Effector memory CD4-positive, alpha-beta T cell (primary cell): Measurements from ENCODE around the gene TOMM40L.

Experiments used
- DNase-seq, 3 donors: peaks; one replicate each; pipeline ENCODE4 v3.0.0-alpha.2; 2020
- H3K27ac ChIP-seq: 2 replicates; pipeline ENCODE4 v1.7.0; 2013; ENCODE audit warnings: mild to moderate bottlenecking, low read length, moderate library complexity; ENCODE audit not compliant: insufficient read depth, poor library complexity, severe bottlenecking
- H3K27me3 ChIP-seq: replicated peaks from 2 replicates; pipeline ENCODE4 v1.7.0; 2013; ENCODE audit warnings: mild to moderate bottlenecking, low read length; ENCODE audit not compliant: insufficient read depth, control insufficient read depth, poor library complexity, severe bottlenecking
- H3K36me3 ChIP-seq: 2 replicates; pipeline ENCODE4 v1.7.0; 2013; ENCODE audit warnings: mild to moderate bottlenecking, low read length, moderate library complexity; ENCODE audit not compliant: control insufficient read depth, insufficient read depth
- H3K4me1 ChIP-seq: 2 replicates; pipeline ENCODE4 v1.7.0; 2013; ENCODE audit warnings: low read length, mild to moderate bottlenecking; ENCODE audit not compliant: control insufficient read depth, insufficient read depth, poor library complexity, severe bottlenecking
- H3K4me3 ChIP-seq: 2 replicates; pipeline ENCODE4 v1.7.0; 2013; ENCODE audit warnings: low read length, low read depth, mild to moderate bottlenecking; ENCODE audit not compliant: insufficient read depth, poor library complexity, severe bottlenecking
- H3K9me3 ChIP-seq: 2 replicates; pipeline ENCODE4 v1.7.0; 2013; ENCODE audit warnings: mild to moderate bottlenecking, low read length, moderate library complexity; ENCODE audit not compliant: control insufficient read depth

The TOMM40L gene

DNA sequence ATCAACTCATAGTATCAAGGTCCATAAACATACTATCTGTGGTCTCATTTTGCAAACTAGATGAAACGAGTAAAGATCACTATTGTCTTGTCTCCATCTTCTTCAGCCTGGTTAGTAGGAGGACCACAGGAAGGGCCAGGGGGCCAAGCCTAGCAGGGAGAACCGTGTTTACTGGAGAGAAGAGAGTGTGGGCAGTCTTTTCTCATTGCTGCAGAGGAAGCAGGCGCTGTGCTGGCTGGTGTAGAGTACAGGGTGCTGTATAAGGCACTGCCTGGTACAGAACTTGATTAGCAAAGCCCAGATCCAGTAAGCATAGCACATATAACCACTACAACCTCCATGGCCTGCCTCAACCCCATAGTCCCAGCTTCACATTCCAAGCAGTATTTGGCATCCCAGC, 38.5 kb upstream of the TOMM40L start:
- no peaks in the 10 kb centered on the region for H3K9me3 ChIP-seq
- H3K4me3 ChIP-seq: no peak overlapping the region
- H3K4me1 ChIP-seq: peaks cover 63% of the 10 kb centered on the region
- no peaks in the 10 kb centered on the region for H3K36me3 ChIP-seq
- peak overlapping the region; percentile 50 for H3K27ac ChIP-seq
- no peaks in the 10 kb centered on the region for H3K27me3 ChIP-seq
- DNase-seq: no peak

DNA sequence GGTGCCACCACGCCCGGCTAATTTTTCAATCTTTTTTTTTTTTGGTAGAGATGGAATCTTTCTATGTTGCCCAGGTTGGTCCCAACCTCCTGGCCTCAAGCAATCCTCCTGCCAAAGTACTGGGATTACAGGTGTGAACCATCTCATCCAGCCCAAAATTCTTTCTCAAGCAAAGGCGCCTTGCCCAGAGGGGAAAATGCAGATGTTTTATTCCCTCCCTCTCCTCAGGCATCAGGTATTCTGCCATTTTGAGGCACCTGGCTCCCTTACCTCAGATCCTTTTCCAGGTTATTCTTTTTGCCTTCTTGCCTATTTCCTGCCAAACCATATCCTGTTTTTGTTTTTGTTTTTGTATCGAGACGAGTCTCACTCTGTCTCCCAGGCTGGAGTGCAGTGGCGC, 37.5 kb upstream of the TOMM40L start:
- Histone ChIP-seq H3K4me1 (peaks cover 56% of the 10 kb centered on the region), H3K36me3 (no peaks in the 10 kb centered on the region), H3K4me3 (no peak overlapping the region), H3K27ac (peak overlapping the region; percentile 36), H3K27me3 (no peaks in the 10 kb centered on the region), H3K9me3 (no peaks in the 10 kb centered on the region)
- no peak for DNase-seq

DNA sequence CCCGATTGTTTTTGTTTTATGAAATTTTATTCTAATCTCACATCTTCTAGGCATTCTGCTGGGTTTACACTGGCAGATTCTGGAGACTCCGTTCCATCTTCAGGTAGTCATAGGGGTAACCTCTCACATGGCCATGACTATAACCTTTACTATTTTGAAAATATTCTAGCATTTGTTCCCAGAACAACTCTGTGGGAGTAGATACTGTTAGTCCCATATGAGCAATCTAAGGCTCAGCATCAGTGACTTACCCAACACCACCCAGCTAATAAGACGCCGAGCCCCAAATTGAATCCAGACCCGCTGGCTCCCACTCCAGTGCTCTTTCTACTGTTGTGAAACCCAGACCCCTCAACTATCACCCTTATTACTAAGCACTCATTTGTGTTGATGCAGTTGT, 36.8 kb upstream of the TOMM40L start:
- no peaks in the 10 kb centered on the region for H3K27me3 ChIP-seq
- H3K36me3 ChIP-seq: no peaks in the 10 kb centered on the region
- H3K9me3 ChIP-seq: no peaks in the 10 kb centered on the region
- no peak overlapping the region for H3K4me3 ChIP-seq
- no peak overlapping the region for H3K27ac ChIP-seq
- no peak for DNase-seq
- peaks cover 50% of the 10 kb centered on the region for H3K4me1 ChIP-seq

DNA sequence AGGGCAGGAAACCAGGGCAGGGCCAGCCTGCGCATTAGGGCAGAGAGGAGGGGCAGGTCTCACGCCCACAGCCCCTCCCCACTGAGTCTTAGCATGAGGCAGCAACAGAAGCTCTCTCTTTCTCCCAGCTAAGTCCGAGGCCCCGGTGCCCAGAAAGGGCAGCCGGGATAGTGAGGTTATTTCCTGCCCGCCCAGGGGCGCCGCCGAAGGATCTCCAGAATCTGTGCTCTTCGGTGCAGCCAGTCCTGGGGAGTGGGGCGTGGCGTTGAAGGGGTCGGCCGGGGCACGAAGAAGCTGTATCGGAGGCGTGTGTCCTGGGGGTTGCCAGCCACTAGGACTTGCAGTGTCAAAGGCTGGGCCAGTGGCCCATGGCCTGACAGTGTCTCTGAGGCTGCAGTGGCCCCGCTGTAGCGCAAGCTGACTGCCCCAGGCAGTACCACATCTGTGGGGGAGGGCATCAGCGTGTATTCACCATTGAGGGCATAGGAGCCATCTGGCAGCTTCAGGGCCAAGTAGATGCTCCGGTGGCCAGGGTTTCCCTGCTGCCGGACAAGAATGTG, 34.8 kb upstream of the TOMM40L start:
- H3K4me3 ChIP-seq: no peak overlapping the region
- no peaks in the 10 kb centered on the region for H3K27me3 ChIP-seq
- no peak overlapping the region for H3K27ac ChIP-seq
- no peaks in the 10 kb centered on the region for H3K36me3 ChIP-seq
- no peaks in the 10 kb centered on the region for H3K9me3 ChIP-seq
- DNase-seq: no peak
- H3K4me1 ChIP-seq: peaks cover 33% of the 10 kb centered on the region

DNA sequence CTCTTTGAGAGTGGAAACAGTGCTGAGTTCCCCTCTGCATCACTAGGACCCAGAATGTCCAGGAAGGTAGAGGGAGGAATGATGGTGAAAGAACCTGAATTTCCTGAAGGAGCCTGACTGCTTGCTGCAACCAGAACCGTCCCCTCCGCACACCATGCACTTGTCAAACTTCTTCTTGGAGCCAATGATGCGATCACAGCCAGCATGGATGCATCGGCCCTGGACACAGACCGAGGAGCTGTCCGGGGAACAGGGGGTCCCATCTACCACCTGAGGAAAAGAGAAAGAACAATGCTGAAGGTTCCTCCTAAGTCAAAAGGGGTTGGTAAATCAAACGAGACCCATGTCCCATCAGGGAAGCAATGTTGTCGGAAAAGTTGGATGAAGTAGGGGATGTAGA, 33.9 kb upstream of the TOMM40L start:
- H3K4me1 ChIP-seq: peaks cover 24% of the 10 kb centered on the region
- DNase-seq: no peak
- no peaks in the 10 kb centered on the region for H3K36me3 ChIP-seq
- no peak overlapping the region for H3K27ac ChIP-seq
- no peak overlapping the region for H3K4me3 ChIP-seq
- no peaks in the 10 kb centered on the region for H3K9me3 ChIP-seq
- H3K27me3 ChIP-seq: no peaks in the 10 kb centered on the region

DNA sequence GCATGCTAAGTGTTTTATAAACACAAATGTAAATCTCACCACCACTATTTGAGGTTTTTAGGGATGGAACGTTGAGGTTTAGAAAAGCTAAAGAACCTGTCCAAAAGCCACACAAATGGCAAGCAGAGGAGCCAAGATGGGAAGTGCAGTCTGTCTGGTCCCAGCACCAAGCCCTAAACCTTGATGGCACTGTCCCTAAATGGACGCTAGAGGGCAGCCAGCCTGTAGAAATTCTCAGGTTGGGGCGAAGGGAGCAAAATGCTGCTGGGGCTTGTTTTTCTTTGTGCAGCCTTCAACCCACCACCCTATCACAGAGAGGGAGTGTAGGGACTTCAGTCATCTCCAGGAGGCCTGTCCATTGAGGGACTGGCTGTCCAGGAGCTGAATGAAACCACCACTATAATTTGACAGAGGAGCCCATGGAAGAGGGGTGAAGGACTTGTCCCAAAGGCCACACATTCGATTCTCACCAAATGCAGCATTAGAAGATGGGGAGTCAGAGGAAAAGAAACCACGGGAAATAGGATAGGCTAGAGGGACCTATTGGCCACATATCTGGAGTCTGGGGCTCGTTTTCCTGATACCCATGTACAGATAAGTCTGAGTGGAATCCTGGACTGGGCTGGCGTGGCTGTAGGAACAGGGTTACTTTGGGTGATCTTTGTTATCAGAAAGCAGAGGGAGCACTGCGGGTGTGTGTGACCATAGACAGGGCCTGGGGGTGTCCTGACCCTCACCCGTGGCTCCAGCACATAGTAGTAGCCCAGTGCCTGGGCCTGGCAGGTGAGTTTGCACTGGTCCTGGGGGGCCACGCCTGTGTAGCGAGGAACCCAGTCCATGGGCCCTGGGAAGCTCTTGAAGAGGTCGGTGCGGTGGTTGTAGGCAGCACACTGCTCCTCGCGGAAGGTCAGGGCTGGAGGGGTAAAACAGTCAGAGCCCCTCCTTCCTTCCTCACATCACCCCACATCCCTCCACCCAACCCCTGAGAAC, 33.1 kb upstream of the TOMM40L start:
- no peaks in the 10 kb centered on the region for H3K36me3 ChIP-seq
- H3K4me3 ChIP-seq: no peak overlapping the region
- H3K27me3 ChIP-seq: no peaks in the 10 kb centered on the region
- no peak overlapping the region for H3K27ac ChIP-seq
- H3K9me3 ChIP-seq: no peaks in the 10 kb centered on the region
- peak; percentile 38 to 60 (median 42) for DNase-seq
- peaks cover 16% of the 10 kb centered on the region for H3K4me1 ChIP-seq

DNA sequence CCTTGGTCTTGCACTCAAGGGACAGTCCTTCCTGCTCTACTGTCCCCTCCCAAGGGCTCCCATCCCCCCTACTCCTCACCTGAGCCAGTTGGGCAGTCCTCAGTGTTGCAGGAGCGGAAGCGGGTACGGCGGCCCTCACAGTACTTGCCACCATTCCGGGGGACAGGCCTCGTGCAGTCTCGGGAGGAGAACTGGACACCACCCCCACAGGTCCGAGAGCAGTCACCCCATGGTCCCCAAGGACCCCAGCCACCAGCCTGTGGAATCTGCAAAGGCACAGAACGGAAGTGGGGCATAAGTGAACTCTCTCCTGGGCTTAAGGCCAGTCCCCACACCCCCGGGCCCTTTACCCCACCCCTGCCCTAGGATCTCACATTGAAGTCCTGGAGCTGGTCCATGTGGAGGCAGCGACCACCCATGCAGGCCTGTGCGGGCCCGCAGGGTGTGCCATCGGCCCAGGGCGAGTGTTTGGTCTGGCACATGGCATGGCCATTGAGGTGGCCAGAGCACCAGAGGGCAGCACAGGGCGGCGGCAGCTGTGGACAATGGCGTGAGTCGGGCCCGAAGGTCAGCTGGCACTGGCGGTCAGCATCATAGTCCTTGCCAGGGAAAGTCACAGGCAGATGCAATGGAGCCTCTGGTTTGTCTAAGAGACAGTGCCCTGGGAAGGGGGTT, 32.2 kb upstream of the TOMM40L start:
- H3K27me3 ChIP-seq: no peaks in the 10 kb centered on the region
- H3K4me1 ChIP-seq: peaks cover 8% of the 10 kb centered on the region
- DNase-seq: no peak
- H3K36me3 ChIP-seq: no peaks in the 10 kb centered on the region
- no peak overlapping the region for H3K27ac ChIP-seq
- no peak overlapping the region for H3K4me3 ChIP-seq
- H3K9me3 ChIP-seq: no peaks in the 10 kb centered on the region

DNA sequence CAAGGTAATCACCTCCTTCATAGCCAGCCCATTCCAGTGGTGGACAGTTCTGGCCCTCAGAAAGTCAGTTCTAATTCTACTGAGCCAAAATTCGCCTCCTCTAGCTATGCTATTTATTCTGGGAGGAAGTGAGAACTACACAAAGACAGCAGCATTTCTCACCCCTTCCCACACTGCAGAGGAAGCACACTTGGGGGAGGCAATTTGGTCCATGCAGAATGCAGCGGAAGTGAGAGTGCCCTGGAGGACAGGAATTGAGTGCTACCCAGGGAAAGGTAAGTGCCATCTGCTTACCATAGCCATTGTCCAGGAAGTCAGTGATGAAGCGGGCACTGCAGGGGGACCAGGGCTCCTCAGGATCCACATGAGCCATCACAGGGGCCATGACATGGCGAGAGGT, 30.7 kb upstream of the TOMM40L start:
- Histone ChIP-seq H3K4me1 (peaks cover 12% of the 10 kb centered on the region), H3K4me3 (no peak overlapping the region), H3K36me3 (no peaks in the 10 kb centered on the region), H3K27me3 (no peaks in the 10 kb centered on the region), H3K9me3 (no peaks in the 10 kb centered on the region), H3K27ac (no peak overlapping the region)
- DNase-seq: no peak

DNA sequence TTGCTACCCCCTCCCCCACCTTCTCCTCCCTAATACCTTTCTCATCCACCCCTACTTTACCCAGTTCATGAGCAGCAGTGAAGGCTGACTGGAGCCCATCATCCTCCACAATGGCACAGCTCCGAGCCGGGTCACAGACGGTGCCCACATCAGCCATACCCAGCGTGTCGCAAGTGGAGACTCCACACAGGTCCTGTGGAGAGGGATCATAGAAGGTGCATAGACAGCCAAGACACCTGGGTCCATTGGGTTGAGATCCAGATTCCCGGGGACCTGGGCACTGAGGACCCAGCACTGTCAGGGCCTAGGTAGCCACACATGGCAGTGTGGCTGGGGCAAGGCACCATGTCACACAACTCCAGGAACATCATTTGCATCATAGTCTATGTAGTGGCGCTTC, 29.7 kb upstream of the TOMM40L start:
- no peaks in the 10 kb centered on the region for H3K36me3 ChIP-seq
- H3K27ac ChIP-seq: no peak overlapping the region
- no peak overlapping the region for H3K4me3 ChIP-seq
- H3K4me1 ChIP-seq: peaks cover 15% of the 10 kb centered on the region
- H3K27me3 ChIP-seq: no peaks in the 10 kb centered on the region
- H3K9me3 ChIP-seq: no peaks in the 10 kb centered on the region
- DNase-seq: no peak
